Testis (tissue), 2 donors: ENCODE results near the gene URM1.

Source experiments
- POLR2A ChIP-seq: fragments of 450-650 bp; IDR thresholded peaks from one replicate; pipeline ENCODE4 v1.6.1; 2017; ENCODE audit warnings: antibody characterized with exemption, mild to moderate bottlenecking, moderate library complexity
- TF ChIP-seq, protein P1 (sequence below), 3 experiments: fragments of 450-650 bp in 2 of 3; fragments of 200-600 bp in 1 of 3; sonication (generic) in 1 of 3; IDR thresholded peaks; one replicate each; pipeline ENCODE4 v1.5.1; 2016 to 2019; ENCODE audit warnings: antibody characterized with exemption in 3 of 3, mild to moderate bottlenecking in 2 of 3, moderate library complexity in 1 of 3

DNA sequence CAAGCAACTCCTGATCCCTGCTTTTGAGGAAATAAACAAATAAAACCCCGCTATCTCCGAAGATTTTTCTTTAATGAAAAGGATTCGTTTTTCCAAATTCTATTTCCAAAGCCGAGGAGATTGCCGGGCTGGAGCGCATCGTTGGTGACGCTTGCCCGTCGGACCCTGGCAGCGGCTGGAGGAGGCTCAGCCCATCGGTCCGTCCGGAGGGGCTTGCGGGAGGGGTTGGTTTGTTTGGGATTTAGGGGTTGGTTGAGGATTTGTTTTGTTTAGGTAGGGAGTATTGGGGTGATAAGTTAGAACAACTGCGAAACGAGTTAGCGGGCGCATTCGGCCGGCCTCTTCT lies 20.8 kb downstream of the URM1 start:
- TF ChIP-seq, protein P1, sequence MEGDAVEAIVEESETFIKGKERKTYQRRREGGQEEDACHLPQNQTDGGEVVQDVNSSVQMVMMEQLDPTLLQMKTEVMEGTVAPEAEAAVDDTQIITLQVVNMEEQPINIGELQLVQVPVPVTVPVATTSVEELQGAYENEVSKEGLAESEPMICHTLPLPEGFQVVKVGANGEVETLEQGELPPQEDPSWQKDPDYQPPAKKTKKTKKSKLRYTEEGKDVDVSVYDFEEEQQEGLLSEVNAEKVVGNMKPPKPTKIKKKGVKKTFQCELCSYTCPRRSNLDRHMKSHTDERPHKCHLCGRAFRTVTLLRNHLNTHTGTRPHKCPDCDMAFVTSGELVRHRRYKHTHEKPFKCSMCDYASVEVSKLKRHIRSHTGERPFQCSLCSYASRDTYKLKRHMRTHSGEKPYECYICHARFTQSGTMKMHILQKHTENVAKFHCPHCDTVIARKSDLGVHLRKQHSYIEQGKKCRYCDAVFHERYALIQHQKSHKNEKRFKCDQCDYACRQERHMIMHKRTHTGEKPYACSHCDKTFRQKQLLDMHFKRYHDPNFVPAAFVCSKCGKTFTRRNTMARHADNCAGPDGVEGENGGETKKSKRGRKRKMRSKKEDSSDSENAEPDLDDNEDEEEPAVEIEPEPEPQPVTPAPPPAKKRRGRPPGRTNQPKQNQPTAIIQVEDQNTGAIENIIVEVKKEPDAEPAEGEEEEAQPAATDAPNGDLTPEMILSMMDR (IDR thresholded peaks at IDR 0.05) = no peak
- TF ChIP-seq POLR2A = no peak
